WTC11 (cell line): ENCODE measurements around the gene ZCWPW2. TPM values are rescaled to one million over a fixed set of nuclear protein-coding genes. Genes with fewer than 3 reads are reported as not detected.

Experiments used
- ATAC-seq: fragments of 200-7000 bp; cut with Tn5 transposase; 2 replicates; pipeline ENCODE4 v1.10.0; 2021; ENCODE audit warnings: mild to moderate bottlenecking, moderate library complexity
- CTCF ChIA-PET: fragments of 300-600 bp; sonication (Branson Sonifier 250); formaldehyde crosslinking; loops from one replicate; lab custom pipeline; 2021; ENCODE audit warnings: antibody characterized with exemption; lab: Charles Lee
- POLR2A ChIA-PET: fragments of 350-600 bp; sonication (Branson Sonifier 250); formaldehyde crosslinking; loops from one replicate; lab custom pipeline; 2021; ENCODE audit warnings: antibody characterized with exemption; lab: Charles Lee
- DNase-seq: peaks from one replicate; pipeline ENCODE4 v3.0.0; 2021; ENCODE audit warnings: low spot score
- H3K27ac Mint-ChIP-seq: 2 replicates; pipeline ENCODE4 v1.8.0; 2021; ENCODE audit warnings: mixed read lengths
- H3K27me3 Mint-ChIP-seq: 2 replicates; pipeline ENCODE4 v1.8.0; 2021; ENCODE audit warnings: low read depth, mild to moderate bottlenecking, moderate library complexity, mixed read lengths
- H3K36me3 Mint-ChIP-seq: 2 replicates; pipeline ENCODE4 v1.8.0; 2021; ENCODE audit warnings: mixed read lengths
- H3K4me1 Mint-ChIP-seq: 2 replicates; pipeline ENCODE4 v1.8.0; 2022; ENCODE audit warnings: mixed read lengths
- H3K4me3 Mint-ChIP-seq: 2 replicates; pipeline ENCODE4 v1.8.0; 2021; ENCODE audit warnings: mild to moderate bottlenecking, moderate library complexity, mixed read lengths
- H3K9me3 Mint-ChIP-seq: 2 replicates; pipeline ENCODE4 v1.8.0; 2021; ENCODE audit warnings: mixed read lengths
- AR ChIP-seq: fragments of 250-450 bp; sonication (Bioruptor Pico); IDR thresholded peaks from 2 replicates; pipeline ENCODE4 v1.9.0; 2021; ENCODE audit warnings: mild to moderate bottlenecking
- ARID4B ChIP-seq: sonication (generic); formaldehyde crosslinking; IDR thresholded peaks from 2 replicates; pipeline ENCODE4 v1.8.0; 2023; ENCODE audit warnings: missing genetic modification reagents, mild to moderate bottlenecking, borderline replicate concordance
- CTCF ChIP-seq: fragments of 200-600 bp; IDR thresholded peaks from 2 replicates; pipeline ENCODE4 v1.8.0; 2022; ENCODE audit warnings: antibody characterized with exemption
- GRHL2 ChIP-seq: fragments of 250-450 bp; sonication (Bioruptor Pico); IDR thresholded peaks from 2 replicates; pipeline ENCODE4 v1.8.0; 2022; ENCODE audit warnings: mild to moderate bottlenecking, moderate library complexity; ENCODE audit not compliant: insufficient replicate concordance, severe bottlenecking
- KAT7 ChIP-seq: sonication (generic); formaldehyde crosslinking; IDR thresholded peaks from 2 replicates; pipeline ENCODE4 v1.8.1; 2023; ENCODE audit warnings: missing genetic modification reagents, mild to moderate bottlenecking, borderline replicate concordance
- MXD4 ChIP-seq: fragments of 250-450 bp; sonication (Bioruptor Pico); IDR thresholded peaks from 2 replicates; pipeline ENCODE4 v1.8.0; 2021; ENCODE audit warnings: mild to moderate bottlenecking, moderate library complexity, borderline replicate concordance
- RORB ChIP-seq: fragments of 250-450 bp; sonication (Bioruptor Pico); IDR thresholded peaks from 2 replicates; pipeline ENCODE4 v1.9.0; 2021; ENCODE audit warnings: mild to moderate bottlenecking
- SOX15 ChIP-seq: fragments of 250-450 bp; sonication (Bioruptor Pico); IDR thresholded peaks from 2 replicates; pipeline ENCODE4 v1.9.0; 2021; ENCODE audit warnings: mild to moderate bottlenecking
- TP53 ChIP-seq: sonication (generic); formaldehyde crosslinking; IDR thresholded peaks from 2 replicates; pipeline ENCODE4 v1.8.1; 2023; ENCODE audit warnings: mild to moderate bottlenecking, missing genetic modification reagents
- ZBTB21 ChIP-seq: sonication (generic); formaldehyde crosslinking; IDR thresholded peaks from 2 replicates; pipeline ENCODE4 v1.8.1; 2023; ENCODE audit warnings: mild to moderate bottlenecking, missing genetic modification reagents, borderline replicate concordance
- ZNF232 ChIP-seq: sonication (generic); formaldehyde crosslinking; IDR thresholded peaks from 2 replicates; pipeline ENCODE4 v1.8.0; 2022; ENCODE audit warnings: mild to moderate bottlenecking, missing genetic modification reagents
- ZNF512 ChIP-seq: sonication (generic); formaldehyde crosslinking; IDR thresholded peaks from 2 replicates; pipeline ENCODE4 v1.8.1; 2022; ENCODE audit warnings: missing genetic modification reagents, borderline replicate concordance
- ZSCAN18 ChIP-seq: fragments of 250-450 bp; sonication (Bioruptor Pico); IDR thresholded peaks from 2 replicates; pipeline ENCODE4 v2.1.2; 2022; ENCODE audit warnings: mild to moderate bottlenecking, moderate library complexity
- total RNA-seq: library from RNA; stranded (reverse); gene quantifications from 3 replicates; pipeline ENCODE4 v1.2.3, GENCODE V29; 2021

ZCWPW2 gene
- total RNA-seq, 1 experiment from 2014 or later: 0.22 TPM

GRCh38 chr3:28476194-28476593, 127.7 kb downstream of the ZCWPW2 start:
- ChIA-PET POLR2A (no interaction called here), CTCF (interaction anchor here (1.0 to 1.3 kb wide), 2 partner anchors 191 to 250 kb away, joined by 3 to 4 read pairs; no protein-coding TSS in a partner anchor)
- Mint-ChIP-seq H3K9me3 (peaks cover 18% of the 10 kb centered on the region), H3K4me3 (no peak overlapping the region), H3K27me3 (no peaks in the 10 kb centered on the region)
- DNase-seq: no peak
- TF ChIP-seq CTCF (peak; percentile 61), MXD4 (CRISPR knock-in tag) (no peak)
- TF ChIP-seq, all 79 proteins: peak for 1
- ATAC-seq: no peak
- H3K36me3 Mint-ChIP-seq: no peaks in the 10 kb centered on the region
- H3K4me1 Mint-ChIP-seq: no peaks in the 10 kb centered on the region
- no peak overlapping the region for H3K27ac Mint-ChIP-seq

- Mint-ChIP-seq H3K27ac (no peak overlapping the region), H3K4me1 (no peaks in the 10 kb centered on the region), H3K9me3 (peaks cover 13% of the 10 kb centered on the region)
- CTCF ChIA-PET: interaction anchor here (1.0 to 1.3 kb wide), 2 partner anchors 191 to 249 kb away, joined by 3 to 4 read pairs; no protein-coding TSS in a partner anchor
- TF ChIP-seq ZBTB21 (CRISPR knock-in tag): no peak
- TF ChIP-seq TP53 (CRISPR knock-in tag): no peak
- no peak for TF ChIP-seq SOX15 (CRISPR knock-in tag)
- no peak for TF ChIP-seq ZSCAN18
- TF ChIP-seq ZNF232 (CRISPR knock-in tag): no peak
- TF ChIP-seq GRHL2 (CRISPR knock-in tag): no peak
- no peak for TF ChIP-seq KAT7 (CRISPR knock-in tag)
- TF ChIP-seq RORB: no peak
- no peak for TF ChIP-seq ARID4B (CRISPR knock-in tag)
- TF ChIP-seq ZNF512 (CRISPR knock-in tag): no peak
- no peak for TF ChIP-seq AR (CRISPR knock-in tag)
- TF ChIP-seq, all 79 proteins: peak for 0
- no peak for DNase-seq
- Mint-ChIP-seq H3K27me3 (no peaks in the 10 kb centered on the region), H3K36me3 (no peaks in the 10 kb centered on the region), H3K4me3 (no peak overlapping the region)
- POLR2A ChIA-PET: no interaction called here
- no peak for ATAC-seq
Measured at GRCh38 chr3:28476764-28477163, 128.2 kb downstream of the ZCWPW2 start.
